Body of pancreas (tissue), 4 donors: ENCODE data around the gene BPTF. TPM values are rescaled to one million over a fixed set of nuclear protein-coding genes. Genes with fewer than 3 reads are reported as not detected.
"Not testable (repeated sequence)": the region's sequence is repeated elsewhere in the genome, so short reads cannot be mapped to it uniquely, and the experiment has no call there.

Experiments
- ATAC-seq: fragments of 150-250 bp; one replicate; pipeline ENCODE4 v1.9.1; 2016
- DNase-seq, 4 donors: peaks; one replicate each; pipeline ENCODE4 v3.0.0-alpha.2; 2019
- H3K27ac ChIP-seq, 4 donors: fragments of 200-600 bp; sonication (generic); 1 replicate in 3 of 4; 2 replicates in 1 of 4; pipeline versions ENCODE4 v1.5.1 to v1.6.1; 2016 to 2019; ENCODE audit warnings: mild to moderate bottlenecking in 1 of 4, mixed read lengths in 1 of 4, moderate library complexity in 1 of 4
- H3K27me3 ChIP-seq, 2 donors: fragments of 200-600 bp; sonication (generic); one replicate each; pipeline ENCODE4 v1.6.0; 2016; ENCODE audit warnings: mild to moderate bottlenecking in 1 of 2
- H3K36me3 ChIP-seq, 2 donors: fragments of 200-600 bp; sonication (generic); replicated peaks in 1 of 2; 2 replicates each; pipeline ENCODE4 v1.5.1; 2016; ENCODE audit warnings: low read depth in 2 of 2; ENCODE audit not compliant: insufficient read depth in 1 of 2
- H3K4me1 ChIP-seq: fragments of 200-600 bp; sonication (generic); one replicate; pipeline ENCODE4 v1.6.0; 2016
- H3K4me3 ChIP-seq, 2 donors: fragments of 200-600 bp; sonication (generic); 1 replicate in 1 of 2; 2 replicates in 1 of 2; pipeline ENCODE4 v1.5.1; 2016 to 2019
- H3K9me3 ChIP-seq, 3 donors: fragments of 200-600 bp; sonication (generic); 1 replicate in 2 of 3; 2 replicates in 1 of 3; pipeline ENCODE4 v1.5.1; 2016
- CTCF ChIP-seq, 7 experiments: fragments of 450-650 bp in 4 of 7; fragments of 200-600 bp in 3 of 7; sonication (generic) in 3 of 7; IDR thresholded peaks; one replicate each; pipeline ENCODE4 v1.5.1; 2016 to 2019; ENCODE audit warnings: antibody characterized with exemption in 7 of 7
- POLR2A ChIP-seq, 3 donors: fragments of 450-650 bp; IDR thresholded peaks; one replicate each; pipeline ENCODE4 v1.6.1; 2016; ENCODE audit warnings: antibody characterized with exemption in 3 of 3, mild to moderate bottlenecking in 2 of 3
- WGBS, 2 donors: methylation state at CpG; one replicate each; pipeline ENCODE4 v1.1.5; 2017; 5-methylcytosine and 5-hydroxymethylcytosine counted together
- intact Hi-C: fragments of 100-400 bp; cut with DNase I; formaldehyde crosslinking; loops from one replicate; pipeline ENCODE4 v1.15.1; 2023
- total RNA-seq, 2 donors: library from RNA; depleted of rRNA; stranded (reverse); fragments of >200 nt; gene quantifications; one replicate each; pipeline ENCODE4 v1.1.0, GENCODE V29; 2016

Gene BPTF
- total RNA-seq, 2 donors from 2014 or later, result 44.6 to 74.5 TPM

GRCh38 chr17:67813803-67814180 is 11.5 kb upstream of the BPTF start:
- H3K27ac ChIP-seq, result no peak overlapping the region
- 72 to 76% methylated on average over 5 of the region's 5 CpGs for WGBS, 2 donors
- no peak for ATAC-seq
- no peaks in the 10 kb centered on the region for H3K27me3 ChIP-seq
- H3K4me1 ChIP-seq, result no peaks in the 10 kb centered on the region
- H3K4me3 ChIP-seq, result no peak overlapping the region
- H3K36me3 ChIP-seq, result no peaks in the 10 kb centered on the region
- H3K9me3 ChIP-seq, result no peaks in the 10 kb centered on the region
- intact Hi-C loops, result no loop called here
- TF ChIP-seq CTCF (IDR thresholded peaks at IDR 0.05) (no peak), POLR2A (IDR thresholded peaks at IDR 0.05) (no peak)
- no peak for DNase-seq

DNA sequence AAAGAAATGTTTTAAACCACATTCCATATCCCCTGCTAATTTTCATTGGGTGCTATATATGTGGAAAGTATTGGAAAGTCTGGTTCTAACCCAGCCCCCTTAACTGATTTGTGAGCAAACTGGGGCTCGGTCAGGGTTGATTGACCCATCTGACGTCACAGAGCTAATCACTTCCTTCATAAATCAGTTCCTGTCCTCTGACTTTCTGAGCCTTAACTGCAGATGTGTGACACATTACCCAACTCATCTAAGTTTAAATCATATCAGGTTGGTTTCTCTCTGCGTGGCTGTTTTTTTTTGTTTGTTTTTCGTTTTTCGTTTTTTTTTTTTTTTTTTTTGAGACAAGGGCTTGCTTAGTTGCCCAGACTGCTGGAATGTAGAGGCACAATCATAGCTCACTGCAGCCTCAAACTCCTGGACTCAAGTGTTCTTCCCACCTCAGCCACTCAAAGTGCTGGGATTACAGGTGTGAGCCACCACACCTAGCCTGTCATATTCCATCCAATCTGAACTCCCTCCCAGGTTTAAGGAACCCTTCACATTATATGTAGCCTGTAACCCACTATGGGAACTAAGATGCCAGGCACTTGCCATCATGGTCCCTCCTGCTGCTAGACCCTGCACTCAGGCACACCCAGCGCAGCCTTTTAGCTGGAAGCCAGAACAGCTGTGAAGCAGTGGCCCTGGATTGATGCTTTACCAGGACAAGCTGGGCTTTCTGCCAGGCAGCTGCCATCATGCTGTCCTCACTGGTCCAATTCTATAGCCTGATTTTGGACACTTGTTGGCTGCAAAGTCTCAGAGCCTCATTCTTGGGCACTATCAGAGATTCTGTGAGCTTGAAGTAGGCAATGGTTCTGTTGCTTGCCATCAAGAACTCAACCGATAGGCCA is 6.9 kb upstream of the BPTF start:
- no peaks in the 10 kb centered on the region for H3K9me3 ChIP-seq
- H3K4me3 ChIP-seq, result no peak overlapping the region
- no peaks in the 10 kb centered on the region for H3K36me3 ChIP-seq
- no peaks in the 10 kb centered on the region for H3K27me3 ChIP-seq
- no peaks in the 10 kb centered on the region for H3K4me1 ChIP-seq
- no peak overlapping the region for H3K27ac ChIP-seq
- 17 to 46% methylated on average over 5 to 7 of the region's 7 CpGs for WGBS, 2 donors
- DNase-seq (no peak), ATAC-seq (no peak)
- intact Hi-C loops, result no loop called here
- no peak for TF ChIP-seq POLR2A (IDR thresholded peaks at IDR 0.05)

GRCh38 chr17:67819722-67820121 is 5.6 kb upstream of the BPTF start:
- no peak for TF ChIP-seq CTCF (IDR thresholded peaks at IDR 0.05)
- TF ChIP-seq POLR2A (IDR thresholded peaks at IDR 0.05), result no peak
- H3K27ac ChIP-seq, result no peak overlapping the region
- no peak overlapping the region for H3K4me3 ChIP-seq
- no peaks in the 10 kb centered on the region for H3K36me3 ChIP-seq
- 92 to 93% methylated on average over 5 of the region's 5 CpGs for WGBS, 2 donors
- peaks cover 7% of the 10 kb centered on the region for H3K4me1 ChIP-seq
- no peaks in the 10 kb centered on the region for H3K27me3 ChIP-seq
- no peak for ATAC-seq
- DNase-seq, result no peak
- no peaks in the 10 kb centered on the region for H3K9me3 ChIP-seq
- intact Hi-C loops, result no loop called here

- no peaks in the 10 kb centered on the region for H3K27me3 ChIP-seq
- no peak for ATAC-seq
- DNase-seq, result no peak
- WGBS, 2 donors, result 82 to 87% methylated on average over 12 of the region's 12 CpGs
- no peak overlapping the region for H3K27ac ChIP-seq
- TF ChIP-seq POLR2A (IDR thresholded peaks at IDR 0.05) (no peak), CTCF (IDR thresholded peaks at IDR 0.05) (no peak)
- no peak overlapping the region for H3K4me3 ChIP-seq
- H3K4me1 ChIP-seq, result peaks cover 9% of the 10 kb centered on the region
- no peaks in the 10 kb centered on the region for H3K36me3 ChIP-seq
- no peaks in the 10 kb centered on the region for H3K9me3 ChIP-seq
- intact Hi-C loops, result no loop called here
Observed at GRCh38 chr17:67821871-67822367, 3.4 kb upstream of the BPTF start.

DNA sequence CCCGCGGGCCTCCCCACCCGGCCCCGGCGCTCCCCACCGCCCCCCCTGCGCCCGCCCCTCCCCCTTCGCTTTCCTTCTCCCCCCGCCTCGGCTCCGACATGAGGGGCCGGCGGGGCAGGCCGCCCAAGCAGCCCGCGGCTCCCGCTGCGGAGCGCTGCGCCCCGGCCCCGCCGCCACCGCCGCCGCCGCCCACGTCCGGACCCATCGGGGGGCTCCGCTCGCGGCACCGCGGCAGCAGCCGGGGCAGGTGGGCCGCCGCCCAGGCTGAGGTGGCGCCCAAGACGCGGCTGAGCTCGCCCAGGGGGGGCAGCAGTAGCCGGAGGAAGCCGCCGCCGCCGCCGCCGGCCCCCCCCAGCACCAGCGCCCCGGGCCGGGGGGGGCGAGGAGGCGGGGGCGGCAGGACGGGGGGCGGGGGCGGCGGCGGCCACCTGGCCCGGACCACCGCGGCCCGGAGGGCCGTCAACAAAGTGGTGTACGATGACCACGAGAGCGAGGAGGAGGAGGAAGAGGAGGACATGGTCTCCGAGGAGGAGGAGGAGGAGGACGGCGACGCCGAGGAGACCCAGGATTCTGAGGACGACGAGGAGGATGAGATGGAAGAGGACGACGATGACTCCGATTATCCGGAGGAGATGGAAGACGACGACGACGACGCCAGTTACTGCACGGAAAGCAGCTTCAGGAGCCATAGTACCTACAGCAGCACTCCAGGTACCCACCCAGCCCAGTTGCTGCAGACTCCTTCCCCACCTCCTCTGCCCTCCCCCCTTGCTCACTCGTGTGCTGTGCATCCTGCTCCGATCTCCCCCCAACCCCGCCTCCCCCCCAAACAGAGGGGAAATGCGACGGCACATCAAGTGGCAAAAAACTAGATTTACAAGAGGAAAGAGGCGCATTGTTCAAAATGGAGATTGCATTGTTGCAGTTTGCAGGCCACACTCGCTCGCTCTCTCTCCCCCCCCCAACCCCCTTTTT is 611 bp downstream of the BPTF start:
- Histone ChIP-seq H3K4me3 (peak overlapping the region; percentile 56 to 65), H3K27ac (peak overlapping the region; percentile 76 to 99 (median 86)), H3K4me1 (peaks cover 44% of the 10 kb centered on the region)
- 0 to 1% methylated on average over 20 to 62 of the region's 94 CpGs for WGBS, 2 donors
- peak; percentile 23 to 58 (median 32) for DNase-seq
- peak; percentile 58 for ATAC-seq
- peak in 2 of 3 donors; percentile 27 to 33 for TF ChIP-seq POLR2A (IDR thresholded peaks at IDR 0.05)
- H3K36me3 ChIP-seq, H3K27me3 ChIP-seq, H3K9me3 ChIP-seq, intact Hi-C loops: not testable (repeated sequence)
